GM19238 (cell line): ENCODE measurements around the gene MAPK1IP1L.
"Not testable (repeated sequence)": the region's sequence is repeated elsewhere in the genome, so short reads cannot be mapped to it uniquely, and the experiment has no call there.

ENCODE experiments used
- DNase-seq: peaks from one replicate; pipeline ENCODE4 v3.0.0; 2011; ENCODE audit warnings: low spot score; ENCODE audit not compliant: insufficient read length

Gene MAPK1IP1L

DNA sequence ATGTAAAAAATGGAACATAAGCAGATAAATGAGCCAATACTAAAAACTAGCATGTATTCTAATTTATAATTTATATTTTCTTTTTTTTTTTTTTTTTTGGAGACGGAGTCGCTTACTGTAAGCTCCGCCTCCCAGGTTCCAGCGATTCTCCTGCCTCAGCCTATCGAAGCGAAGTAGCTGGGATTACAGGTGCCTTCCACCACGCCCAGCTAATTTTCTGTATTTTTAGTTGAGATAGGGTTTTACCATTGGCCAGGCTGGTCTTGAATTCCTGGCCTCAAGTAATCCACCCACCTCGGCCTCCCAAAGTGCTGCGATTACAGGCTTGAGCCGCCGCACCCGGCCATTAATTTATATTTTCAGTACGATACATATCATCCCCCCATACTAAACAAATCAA, 2.7 kb downstream of the MAPK1IP1L start:
- no peak for DNase-seq

- no peak for DNase-seq
Measured at GRCh38 chr14:55057919-55058318, 6.5 kb downstream of the MAPK1IP1L start.

DNA sequence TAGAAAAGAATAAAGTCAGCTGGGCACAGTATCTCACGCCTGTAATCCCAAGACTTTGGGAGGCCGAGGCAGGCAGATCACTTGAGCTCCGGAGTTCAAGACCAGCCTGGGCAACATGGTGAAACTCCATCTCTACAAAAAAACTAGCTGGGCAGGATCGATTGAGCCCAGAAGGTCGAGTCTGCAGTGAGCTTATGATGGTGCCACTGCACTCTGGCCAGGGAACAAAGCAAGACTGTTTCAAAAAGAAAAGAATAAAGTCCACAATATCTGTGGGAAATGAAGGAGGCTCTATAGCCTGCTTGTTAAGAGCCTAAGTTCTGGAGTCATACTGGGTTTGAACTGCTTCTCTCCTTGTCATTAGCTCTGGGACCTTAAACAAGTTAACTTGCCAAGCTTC, 7.9 kb downstream of the MAPK1IP1L start:
- DNase-seq: no peak

GRCh38 chr14:55062517-55063351, 11.3 kb downstream of the MAPK1IP1L start:
- DNase-seq: no peak

DNA sequence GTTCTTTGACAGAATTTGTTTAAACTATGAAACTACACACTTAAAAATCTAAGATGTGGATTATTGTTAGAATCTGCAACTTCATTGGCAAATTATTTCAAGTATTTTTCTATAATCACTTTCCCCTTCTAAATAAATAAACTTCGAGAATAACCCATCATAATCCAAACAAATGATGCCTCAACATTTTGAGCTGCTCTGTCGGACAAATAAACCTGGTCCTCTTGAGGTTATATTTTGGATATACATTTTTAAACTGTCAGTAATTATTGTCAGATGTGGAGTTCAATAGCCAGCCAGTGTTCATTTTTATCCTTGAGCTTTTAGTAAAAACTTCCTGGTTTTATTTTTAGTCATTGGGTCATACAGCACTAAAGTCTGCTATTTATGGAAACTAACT, 13.4 kb downstream of the MAPK1IP1L start:
- not testable (repeated sequence) for DNase-seq

GRCh38 chr14:55065411-55065810, 14.0 kb downstream of the MAPK1IP1L start:
- no peak for DNase-seq

DNA sequence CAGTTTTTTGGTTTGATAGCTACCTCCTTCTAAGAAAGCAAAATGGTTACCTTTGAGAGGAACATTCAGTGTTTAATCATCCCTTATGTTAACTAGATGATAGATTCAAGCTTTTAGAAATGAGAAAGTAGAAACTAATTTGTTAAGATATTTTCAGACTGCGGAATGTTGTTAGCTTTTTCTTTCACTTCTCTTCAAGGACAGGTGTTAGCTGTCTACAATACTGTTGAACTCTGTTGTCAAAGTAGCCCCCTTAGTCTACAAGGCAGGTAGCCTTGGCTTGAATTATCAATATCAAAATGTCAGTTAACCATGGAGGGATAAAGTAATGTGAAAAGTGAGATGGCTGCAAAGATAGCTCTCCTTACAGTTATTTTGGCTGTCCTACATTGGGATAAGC, 14.8 kb downstream of the MAPK1IP1L start:
- no peak for DNase-seq

GRCh38 chr14:55070981-55071411, 19.5 kb downstream of the MAPK1IP1L start:
- DNase-seq: no peak

- DNase-seq: no peak
Measured at GRCh38 chr14:55071870-55072640, 20.6 kb downstream of the MAPK1IP1L start.

GRCh38 chr14:55073856-55074255, 22.4 kb downstream of the MAPK1IP1L start:
- DNase-seq: no peak

DNA sequence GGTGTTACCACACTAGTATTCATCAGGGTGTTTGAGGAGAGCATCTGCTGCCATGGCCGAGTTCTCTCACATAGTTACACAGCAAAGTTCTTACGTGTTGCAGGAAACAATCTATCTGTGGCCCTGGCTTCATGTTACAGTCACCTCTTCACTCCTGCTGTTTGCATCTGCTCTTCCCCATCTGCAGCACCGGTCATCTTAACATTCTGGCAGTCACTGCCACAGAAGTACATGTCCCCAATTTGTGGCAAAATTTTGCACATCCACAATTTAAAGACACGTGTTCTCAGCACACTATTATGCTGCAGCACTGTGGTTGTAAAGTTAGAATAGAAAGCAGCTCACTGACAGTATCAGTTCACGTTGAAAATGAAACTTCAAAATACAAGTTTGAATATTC, 23.2 kb downstream of the MAPK1IP1L start:
- DNase-seq: no peak

GRCh38 chr14:55075628-55076175, 24.3 kb downstream of the MAPK1IP1L start:
- DNase-seq: no peak

GRCh38 chr14:55077170-55078151, 26.0 kb downstream of the MAPK1IP1L start:
- no peak for DNase-seq

DNA sequence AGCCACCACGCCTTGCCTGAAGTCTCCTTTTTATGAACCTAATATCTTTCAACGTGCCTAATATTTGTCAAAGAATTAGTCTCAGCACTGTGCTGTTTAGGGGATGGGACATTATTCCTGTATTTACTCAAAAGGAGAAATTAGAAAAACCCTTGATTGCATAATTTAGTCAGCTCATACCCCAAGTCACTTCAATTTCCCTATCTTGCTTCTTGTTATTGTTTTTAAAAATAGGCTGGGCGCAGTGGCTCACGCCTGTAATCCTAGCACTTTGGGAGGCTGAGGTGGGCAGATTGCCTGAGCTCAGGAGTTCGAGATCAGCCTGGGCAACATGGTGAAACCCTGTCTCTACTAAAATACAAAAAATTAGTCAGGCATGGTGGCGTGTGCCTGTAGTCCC, 28.5 kb downstream of the MAPK1IP1L start:
- DNase-seq: not testable (repeated sequence)

- no peak for DNase-seq
Measured at GRCh38 chr14:55084401-55085059, 33.1 kb downstream of the MAPK1IP1L start.

DNA sequence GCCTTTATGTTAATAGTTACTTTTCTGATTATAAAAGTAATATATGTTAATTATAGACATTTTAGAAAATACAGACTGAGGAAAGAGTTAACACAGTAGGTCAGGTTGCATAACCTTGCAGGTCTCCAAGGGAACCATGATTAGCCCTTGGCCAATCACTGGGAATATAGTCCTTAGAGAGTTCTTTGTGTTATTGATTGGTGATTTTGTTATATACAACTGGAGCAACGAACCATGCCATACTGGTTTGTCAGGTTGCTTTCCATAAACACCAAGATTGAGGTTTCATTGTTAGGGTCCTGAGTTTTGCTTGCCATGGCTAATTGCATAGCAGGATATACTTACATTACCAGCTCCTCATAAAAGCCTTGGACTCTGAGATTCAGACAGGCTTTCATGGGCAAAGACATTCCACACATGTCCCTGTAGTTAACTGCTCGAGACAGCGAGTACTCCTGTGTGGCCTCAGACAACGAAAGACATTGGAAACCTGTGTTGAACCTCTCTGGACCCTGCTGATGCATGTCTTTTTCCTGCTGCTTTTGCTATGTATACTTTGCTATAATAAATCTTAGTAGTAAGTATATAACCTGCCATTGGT, 33.7 kb downstream of the MAPK1IP1L start:
- DNase-seq: no peak

DNA sequence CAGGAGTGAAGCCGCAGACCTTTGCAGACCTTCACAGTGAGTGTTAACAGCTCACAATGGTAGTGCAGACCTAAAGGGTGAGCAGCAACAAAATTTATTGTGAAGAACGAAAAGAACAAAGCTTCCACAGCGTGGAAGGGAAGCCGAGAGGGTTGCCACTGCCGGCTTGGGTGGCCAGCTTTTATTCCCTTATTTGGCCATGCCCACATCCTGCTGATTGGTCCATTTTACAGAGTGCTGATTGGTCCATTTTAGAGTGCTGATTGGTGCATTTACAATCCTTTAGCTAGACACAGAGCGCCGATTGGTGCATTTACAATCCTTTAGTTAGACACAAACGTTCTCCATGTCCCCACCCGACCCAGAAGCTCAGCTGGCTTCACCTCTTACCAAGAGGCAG, 35.5 kb downstream of the MAPK1IP1L start:
- DNase-seq: no peak

DNA sequence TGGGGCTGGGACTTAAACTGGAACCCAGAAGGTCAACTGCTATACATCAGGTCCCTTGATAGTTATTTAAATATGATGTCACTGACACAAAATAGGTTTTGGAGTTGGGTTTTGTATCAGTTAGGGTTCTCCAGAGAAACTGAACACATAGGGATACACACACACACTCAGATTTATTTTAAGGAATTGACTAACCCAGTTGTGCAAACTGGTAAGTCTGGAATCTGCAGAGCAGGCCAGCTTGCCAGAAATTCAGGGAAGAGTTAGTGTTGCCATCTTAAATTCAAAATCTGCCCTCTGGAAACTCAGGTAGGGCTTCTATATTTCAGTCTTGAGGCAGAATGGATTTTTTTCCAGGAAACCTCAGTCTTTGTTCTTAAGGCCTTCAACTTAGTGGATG, 36.9 kb downstream of the MAPK1IP1L start:
- DNase-seq: no peak

DNA sequence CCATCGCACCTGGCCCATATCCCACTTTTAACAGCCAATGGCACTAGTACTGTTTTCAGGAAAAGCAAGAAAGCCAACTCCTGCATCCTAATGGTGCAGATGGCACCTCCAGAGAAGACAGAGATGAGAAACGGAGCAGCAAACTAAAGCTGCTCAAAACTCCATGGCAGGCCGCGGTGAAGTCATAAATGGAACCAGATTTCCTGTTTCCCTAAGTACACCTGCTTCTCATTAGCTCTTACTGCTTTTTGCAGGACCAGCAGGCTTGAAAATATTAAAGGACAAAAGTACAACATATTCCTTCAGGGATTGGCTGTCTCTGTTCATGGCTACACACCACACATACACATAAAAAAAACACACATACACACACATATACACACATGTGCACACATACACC, 40.9 kb downstream of the MAPK1IP1L start:
- no peak for DNase-seq
